GM18951 (cell line): ENCODE measurements around the gene PLCB1.

ENCODE experiments used
- POLR2A ChIP-seq: IDR thresholded peaks from 4 replicates; pipeline ENCODE4 v1.6.1; 2011; ENCODE audit warnings: mild to moderate bottlenecking; ENCODE audit not compliant: insufficient read length, insufficient read depth; ENCODE audit errors: extremely low read depth
- in situ Hi-C: fragments of 300-500 bp; cut with MboI; formaldehyde crosslinking; loops from one replicate; pipeline ENCODE4 v1.12.0; 2022; ENCODE audit warnings: low sequenced_read_pairs, mixed read lengths, inconsistent platforms; ENCODE audit not compliant: unreplicated experiment

Gene PLCB1

DNA sequence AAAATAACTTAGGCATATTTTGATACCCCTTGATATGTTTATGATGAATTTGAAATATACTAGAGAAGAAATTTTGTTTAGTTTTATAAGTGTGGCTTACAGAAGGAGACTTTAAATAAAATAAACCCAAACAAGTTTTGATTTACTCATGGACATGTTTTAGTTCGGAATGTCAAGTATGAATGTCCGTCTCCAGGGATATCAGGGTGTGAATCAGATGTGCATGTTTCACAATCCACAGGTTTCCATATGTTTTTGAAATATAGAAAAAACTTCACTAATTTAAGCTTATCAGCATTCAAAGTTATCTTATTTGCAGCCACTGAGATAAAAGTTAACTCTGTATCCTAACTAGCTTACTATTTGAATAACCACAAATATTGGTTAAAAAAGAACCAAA, 51.5 kb downstream of the PLCB1 start:
- in situ Hi-C loops = no loop called here
- TF ChIP-seq POLR2A = no peak

DNA sequence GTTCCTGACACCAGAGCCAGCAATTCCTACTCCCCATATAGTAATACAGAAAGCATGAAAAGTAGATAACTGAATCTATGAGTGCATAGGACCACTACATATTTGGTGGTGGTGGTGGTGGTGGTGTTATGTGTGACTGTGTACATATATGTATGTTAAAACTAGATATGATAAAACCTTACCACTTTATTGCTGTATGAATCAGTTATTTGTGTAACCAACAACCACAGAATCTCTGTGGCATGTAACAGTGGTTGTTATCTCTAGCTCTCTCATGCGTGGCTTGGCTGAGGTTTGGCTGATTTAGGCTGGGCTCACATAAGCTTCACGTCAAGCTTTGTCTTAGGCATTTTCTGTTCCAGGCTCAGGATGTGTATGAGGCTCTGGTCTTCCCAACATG, 55.7 kb downstream of the PLCB1 start:
- in situ Hi-C loops = no loop called here
- no peak for TF ChIP-seq POLR2A

GRCh38 chr20:8190043-8190880, 58.2 kb downstream of the PLCB1 start:
- no peak for TF ChIP-seq POLR2A
- in situ Hi-C loops = no loop called here

DNA sequence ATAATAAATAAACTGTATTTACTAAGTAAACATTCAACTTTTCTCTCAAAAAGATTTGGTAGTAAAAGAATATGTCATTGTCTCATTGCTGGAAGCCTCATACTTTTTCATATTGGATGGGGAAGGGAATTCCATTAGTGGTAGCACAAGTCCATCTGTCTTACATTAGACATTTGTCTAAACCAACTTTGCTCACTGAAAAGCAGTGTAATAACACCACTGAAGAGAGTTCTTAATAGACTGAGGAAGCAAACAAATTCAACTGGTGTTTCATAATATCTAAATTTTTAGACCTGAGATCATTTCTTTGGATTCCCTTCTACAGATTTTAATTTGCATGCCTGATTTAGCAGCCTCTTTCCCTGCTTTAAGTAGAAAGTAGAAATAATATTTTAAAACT, 62.7 kb downstream of the PLCB1 start:
- in situ Hi-C loops = no loop called here
- TF ChIP-seq POLR2A = no peak

GRCh38 chr20:8196096-8196495, 64.0 kb downstream of the PLCB1 start:
- no peak for TF ChIP-seq POLR2A
- in situ Hi-C loops = no loop called here

DNA sequence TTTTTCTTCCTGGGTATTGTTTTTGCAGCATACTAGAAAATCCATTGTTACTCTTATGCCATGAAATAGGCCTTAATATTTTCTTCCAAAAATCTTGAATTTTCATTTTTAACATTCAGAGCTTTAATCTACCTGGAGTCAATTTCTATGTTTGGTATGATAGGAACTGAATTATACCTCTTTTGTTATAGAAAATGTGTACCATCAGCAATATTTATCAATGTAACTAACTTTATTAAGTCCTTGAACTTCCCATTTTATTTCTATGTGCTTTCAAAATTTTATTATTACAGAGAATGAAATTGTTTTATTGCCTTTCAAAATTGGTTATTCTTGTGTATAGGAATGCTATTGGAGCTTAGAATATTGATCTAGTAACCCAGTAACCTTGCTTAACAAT, 68.2 kb downstream of the PLCB1 start:
- TF ChIP-seq POLR2A = no peak

GRCh38 chr20:8203366-8203765, 71.3 kb downstream of the PLCB1 start:
- TF ChIP-seq POLR2A = no peak
- in situ Hi-C loops = no loop called here

More for the DNA sequence above, 68.2 kb downstream of the PLCB1 start:
- in situ Hi-C loops = no loop called here

DNA sequence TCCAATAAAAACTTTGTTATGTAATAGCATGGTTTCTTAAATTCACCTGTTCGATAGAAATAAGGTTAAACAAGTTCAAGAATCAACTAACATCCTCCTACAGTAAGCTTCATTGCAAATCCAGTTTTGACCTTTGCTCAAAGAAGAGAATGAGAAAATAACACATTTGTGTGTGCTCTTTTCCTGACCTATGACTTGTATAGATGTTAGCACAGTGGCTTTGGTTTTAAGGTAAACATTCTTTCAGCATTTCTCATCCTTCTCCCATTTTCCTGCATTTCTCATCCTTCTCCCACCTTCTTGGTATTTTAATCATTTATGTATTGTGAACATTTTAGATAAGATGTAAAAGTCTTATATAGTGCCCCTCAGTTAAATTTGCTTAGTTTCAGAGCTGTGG, 73.9 kb downstream of the PLCB1 start:
- TF ChIP-seq POLR2A = no peak
- in situ Hi-C loops = no loop called here

DNA sequence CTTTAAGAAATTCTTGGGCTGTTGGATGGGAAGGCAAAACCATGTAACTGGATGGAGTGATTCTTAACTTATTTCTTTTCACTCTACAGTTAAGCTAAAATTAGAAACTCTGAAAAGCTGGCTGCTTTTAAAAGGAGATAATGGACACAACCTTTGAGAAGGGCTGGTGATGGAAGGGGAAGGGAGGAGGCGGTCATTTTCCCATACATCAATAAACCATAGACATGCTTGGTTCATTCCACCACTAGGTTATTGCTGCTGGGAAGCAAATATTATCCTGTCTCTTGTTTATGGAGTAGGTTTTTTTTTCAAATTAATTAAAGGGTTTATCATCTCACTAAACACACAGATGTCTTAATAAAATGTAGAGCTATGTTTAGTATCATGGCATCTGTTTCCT, 76.2 kb downstream of the PLCB1 start:
- no peak for TF ChIP-seq POLR2A
- in situ Hi-C loops = no loop called here

- TF ChIP-seq POLR2A = no peak
- in situ Hi-C loops = no loop called here
Observed at GRCh38 chr20:8209061-8209460, 77.0 kb downstream of the PLCB1 start.

- in situ Hi-C loops = no loop called here
- no peak for TF ChIP-seq POLR2A
Observed at GRCh38 chr20:8210749-8211148, 78.7 kb downstream of the PLCB1 start.

DNA sequence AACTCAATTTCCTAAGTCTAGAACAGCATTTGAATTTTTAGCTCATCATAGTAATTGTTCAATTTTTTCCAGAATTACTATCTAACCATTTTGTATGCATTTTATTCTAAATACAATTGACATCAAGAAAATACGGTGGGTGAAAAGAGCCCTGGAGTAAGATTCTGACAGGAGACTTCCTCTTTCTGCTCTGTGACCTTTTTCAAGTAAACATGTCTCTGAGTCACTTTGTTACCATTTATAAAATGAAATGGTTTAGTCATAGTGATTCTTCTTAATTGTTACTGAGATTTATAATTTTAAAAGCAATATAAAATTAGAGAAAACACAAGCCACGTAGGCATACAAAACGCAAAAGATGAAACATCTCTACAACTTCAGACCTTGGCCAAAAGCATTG, 80.2 kb downstream of the PLCB1 start:
- TF ChIP-seq POLR2A = no peak
- in situ Hi-C loops = no loop called here

DNA sequence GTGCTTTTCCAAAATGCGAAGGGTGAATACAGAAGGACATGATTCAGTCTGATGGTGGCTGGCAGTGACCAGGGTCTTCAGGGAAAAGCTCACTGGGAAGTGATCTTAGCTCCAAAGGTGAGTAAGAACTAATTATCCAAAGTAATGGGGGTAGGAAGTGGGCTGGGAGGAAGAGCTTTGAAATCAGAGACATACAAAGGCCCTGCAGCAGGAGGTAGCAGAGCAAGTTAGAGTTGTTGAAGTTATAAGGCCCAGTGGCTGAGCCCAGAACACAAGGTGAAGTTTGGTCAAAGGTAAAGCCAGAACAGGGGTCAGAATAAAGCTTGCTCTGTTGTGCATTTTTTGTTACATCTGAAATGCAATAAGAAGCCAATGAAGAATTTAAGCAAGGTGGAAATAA, 81.2 kb downstream of the PLCB1 start:
- TF ChIP-seq POLR2A = no peak
- in situ Hi-C loops = no loop called here

DNA sequence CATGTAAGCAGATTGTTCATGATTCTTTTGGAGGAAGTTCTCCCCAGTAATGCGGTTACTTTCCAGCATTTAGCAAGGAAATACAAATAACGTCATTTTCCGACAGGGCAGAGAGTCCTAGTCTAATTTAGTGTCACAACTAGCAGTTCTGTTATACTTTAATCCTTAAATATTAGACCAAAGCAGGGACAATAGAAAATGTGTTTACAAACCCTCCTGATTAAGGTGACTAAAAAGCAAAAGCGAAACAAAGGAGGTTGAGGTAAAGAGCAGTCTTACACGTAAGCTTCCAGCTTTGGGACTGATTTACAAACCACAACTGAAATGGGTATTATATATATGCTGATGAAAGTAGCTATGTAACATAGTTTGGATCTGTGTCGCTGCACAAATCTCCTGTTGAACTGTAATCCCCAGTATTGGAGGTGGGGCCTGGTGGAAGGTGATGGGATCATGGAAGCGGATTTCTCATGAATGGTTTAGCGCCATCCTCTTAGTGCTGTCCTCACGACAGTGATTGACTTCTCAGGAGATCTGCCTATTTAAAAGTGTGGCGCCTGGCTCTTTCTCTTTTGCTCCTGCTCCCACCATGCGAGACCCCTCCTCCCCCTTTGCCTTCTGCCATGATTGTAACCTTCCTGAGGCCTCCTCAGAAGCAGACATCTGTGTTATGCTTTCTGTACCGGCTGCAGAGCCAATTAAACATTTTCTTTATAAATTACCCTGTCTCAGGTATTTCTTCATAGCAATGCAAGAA, 81.9 kb downstream of the PLCB1 start:
- in situ Hi-C loops = no loop called here
- no peak for TF ChIP-seq POLR2A
